ENCODE results near the gene CDH13.
A peak's percentile ranks its signal among the peaks of the same experiment; 100 is the strongest.

The CDH13 gene

DNA sequence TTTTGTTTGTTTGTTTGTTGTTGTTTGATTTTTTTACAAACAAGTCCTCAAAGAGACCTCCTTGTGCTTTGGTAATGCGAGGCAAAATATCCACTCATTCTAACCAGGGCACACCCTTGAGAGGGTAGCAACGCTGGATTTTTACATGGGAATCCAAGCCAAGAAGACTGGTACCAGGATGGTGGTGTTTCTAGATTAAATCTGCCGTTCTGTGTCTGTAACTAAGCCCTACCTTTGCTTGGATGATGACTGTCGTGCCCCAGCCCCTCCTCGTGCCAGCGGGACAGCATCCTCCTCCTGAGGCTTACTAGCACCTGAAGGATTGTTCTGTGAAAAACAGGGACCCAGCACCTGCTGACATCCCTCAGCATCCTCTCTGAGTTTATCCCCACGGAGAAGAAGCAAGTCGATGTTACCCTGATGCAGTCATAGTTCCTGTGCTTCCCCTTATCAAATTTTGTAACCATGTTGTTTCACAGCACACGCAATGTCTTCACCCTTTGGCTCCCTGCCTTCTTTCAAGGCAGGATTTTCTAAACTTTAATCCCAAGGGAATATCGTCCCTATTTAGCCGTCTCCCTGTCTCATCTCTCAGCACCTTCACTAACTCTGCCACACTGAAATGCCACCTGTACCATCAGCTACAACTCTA lies 1175.9 kb downstream of the CDH13 start:
- no peaks in the 10 kb centered on the region for H3K9me3 ChIP-seq (replicated peaks; ENCODE audit: low read length)
- H3K36me3 ChIP-seq (ENCODE audit: insufficient read depth, low read length), result no peaks in the 10 kb centered on the region
- peak overlapping the region; percentile 65 for H3K9ac ChIP-seq (ENCODE audit: low read depth, low read length)
- H3K4me2 ChIP-seq (ENCODE audit: low read length), result peak overlapping the region; percentile 71
- peaks cover 5% of the 10 kb centered on the region for H3K4me1 ChIP-seq (ENCODE audit: control insufficient read depth, insufficient read depth, low read length)
- no peaks in the 10 kb centered on the region for H3K27me3 ChIP-seq (ENCODE audit: control insufficient read depth, insufficient read depth, low read length)
- peak overlapping the region; percentile 58 for H3K4me3 ChIP-seq (ENCODE audit: low read length)

DNA sequence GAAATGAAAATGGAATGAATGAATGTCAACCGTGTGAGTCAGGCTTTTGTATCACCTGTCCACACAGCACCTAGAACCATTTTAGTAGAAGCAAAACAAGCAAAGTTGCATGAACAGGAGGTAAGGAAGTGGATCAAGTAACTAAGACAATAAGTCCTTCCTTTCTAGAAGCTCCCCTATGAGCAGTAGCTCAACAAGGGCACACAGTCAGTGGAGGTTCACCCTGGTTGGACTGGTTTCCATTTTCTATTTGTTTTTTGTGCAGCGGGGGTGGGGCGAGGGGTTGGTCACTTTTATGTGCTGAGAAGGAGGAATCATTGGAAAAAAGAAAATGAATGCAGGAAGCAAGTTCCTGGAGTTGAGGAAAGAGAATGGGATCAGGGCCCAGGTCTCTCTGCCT lies 1177.0 kb downstream of the CDH13 start:
- Histone ChIP-seq H3K4me1 (ENCODE audit: control insufficient read depth, insufficient read depth, low read length) (peaks cover 6% of the 10 kb centered on the region), H3K27me3 (ENCODE audit: control insufficient read depth, insufficient read depth, low read length) (no peaks in the 10 kb centered on the region), H3K4me3 (ENCODE audit: low read length) (no peak overlapping the region), H3K9me3 (replicated peaks; ENCODE audit: low read length) (no peaks in the 10 kb centered on the region), H3K36me3 (ENCODE audit: insufficient read depth, low read length) (no peaks in the 10 kb centered on the region), H3K4me2 (ENCODE audit: low read length) (no peak overlapping the region), H3K9ac (ENCODE audit: low read depth, low read length) (no peak overlapping the region)

DNA sequence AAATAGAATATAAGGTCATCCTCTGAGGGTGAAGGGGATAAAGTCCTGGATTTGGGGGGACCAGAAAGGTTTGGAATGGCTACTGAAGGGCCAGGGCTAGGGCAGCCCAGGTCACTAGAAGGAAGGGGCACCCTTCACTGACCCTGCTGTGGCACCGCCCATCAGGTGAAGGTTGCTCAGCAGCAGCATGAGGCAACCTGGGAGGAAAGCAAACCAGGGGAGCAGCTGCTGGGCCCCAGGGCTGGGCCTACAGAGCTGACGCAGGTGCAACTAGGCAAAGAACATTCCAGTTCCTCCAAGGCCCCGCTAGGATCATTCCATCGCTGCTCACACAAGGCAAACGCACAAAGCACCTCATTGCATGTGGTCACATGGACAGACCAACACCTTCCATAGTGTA lies 1177.6 kb downstream of the CDH13 start:
- no peak overlapping the region for H3K9ac ChIP-seq (ENCODE audit: low read depth, low read length)
- no peaks in the 10 kb centered on the region for H3K36me3 ChIP-seq (ENCODE audit: insufficient read depth, low read length)
- H3K9me3 ChIP-seq (replicated peaks; ENCODE audit: low read length), result no peaks in the 10 kb centered on the region
- no peak overlapping the region for H3K4me2 ChIP-seq (ENCODE audit: low read length)
- no peaks in the 10 kb centered on the region for H3K27me3 ChIP-seq (ENCODE audit: control insufficient read depth, insufficient read depth, low read length)
- no peak overlapping the region for H3K4me3 ChIP-seq (ENCODE audit: low read length)
- peaks cover 10% of the 10 kb centered on the region for H3K4me1 ChIP-seq (ENCODE audit: control insufficient read depth, insufficient read depth, low read length)

DNA sequence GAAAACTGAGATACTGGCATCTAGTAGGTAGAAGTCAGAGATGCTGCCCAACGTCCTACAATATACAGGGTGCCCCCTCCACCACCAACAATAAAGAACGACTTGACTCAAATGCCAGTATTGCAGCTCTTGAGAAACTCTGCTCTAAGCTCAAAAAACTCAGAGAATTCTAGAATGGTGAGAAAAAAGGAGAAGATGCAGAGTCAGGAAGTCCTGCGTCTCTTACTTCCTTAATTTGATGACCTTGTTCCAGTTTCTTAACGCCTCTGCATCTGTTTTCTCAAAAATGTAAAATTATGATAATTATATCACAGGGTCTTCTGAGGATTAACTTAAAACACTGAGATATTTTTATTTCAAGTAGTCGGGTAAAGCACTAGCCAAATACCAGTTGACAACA lies 1179.3 kb downstream of the CDH13 start:
- Histone ChIP-seq H3K9ac (ENCODE audit: low read depth, low read length) (no peak overlapping the region), H3K27me3 (ENCODE audit: control insufficient read depth, insufficient read depth, low read length) (no peaks in the 10 kb centered on the region), H3K4me2 (ENCODE audit: low read length) (no peak overlapping the region), H3K4me3 (ENCODE audit: low read length) (no peak overlapping the region), H3K4me1 (ENCODE audit: control insufficient read depth, insufficient read depth, low read length) (peaks cover 10% of the 10 kb centered on the region), H3K9me3 (replicated peaks; ENCODE audit: low read length) (no peaks in the 10 kb centered on the region), H3K36me3 (ENCODE audit: insufficient read depth, low read length) (no peaks in the 10 kb centered on the region)

DNA sequence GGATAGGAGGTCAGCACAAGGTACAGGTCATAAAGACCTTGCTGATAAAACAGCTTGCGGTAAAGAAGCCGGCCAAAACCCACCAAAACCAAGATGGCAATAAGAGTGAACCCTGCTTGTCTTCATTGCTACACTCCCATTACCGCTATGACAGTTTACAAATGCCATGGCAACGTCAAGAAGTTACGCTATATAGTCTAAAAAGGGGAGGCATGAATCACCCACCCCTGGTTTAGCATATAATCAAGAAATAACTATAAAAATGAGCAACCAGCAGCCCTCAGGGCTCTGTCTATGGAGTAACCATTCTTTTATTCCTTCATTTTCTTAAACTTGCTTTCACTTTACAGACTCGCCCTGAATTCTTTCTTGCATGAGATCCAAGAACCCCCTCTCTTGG lies 1180.0 kb downstream of the CDH13 start:
- Histone ChIP-seq H3K9me3 (replicated peaks; ENCODE audit: low read length) (no peaks in the 10 kb centered on the region), H3K4me2 (ENCODE audit: low read length) (no peak overlapping the region), H3K4me3 (ENCODE audit: low read length) (no peak overlapping the region), H3K27me3 (ENCODE audit: control insufficient read depth, insufficient read depth, low read length) (no peaks in the 10 kb centered on the region), H3K36me3 (ENCODE audit: insufficient read depth, low read length) (peaks cover 6% of the 10 kb centered on the region), H3K9ac (ENCODE audit: low read depth, low read length) (no peak overlapping the region), H3K4me1 (ENCODE audit: control insufficient read depth, insufficient read depth, low read length) (peaks cover 10% of the 10 kb centered on the region)

DNA sequence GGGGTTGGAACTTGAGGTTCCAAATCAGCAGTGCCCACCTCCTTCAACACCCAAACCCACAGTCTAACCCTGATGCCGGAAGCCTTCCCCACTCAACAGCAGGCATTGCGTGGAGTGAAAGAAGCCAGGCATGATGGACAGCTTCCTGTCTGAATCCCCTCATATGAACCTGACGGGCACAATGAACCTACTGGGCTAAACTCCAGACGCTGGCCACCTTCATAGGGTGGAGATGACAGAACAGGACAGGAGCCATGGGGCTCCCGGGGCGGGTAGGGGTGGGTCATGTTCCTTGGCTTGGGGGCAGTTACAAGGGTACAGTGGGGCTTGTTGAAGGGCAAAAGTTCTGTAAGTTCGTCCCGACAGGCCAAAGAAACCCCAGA lies 1180.5 kb downstream of the CDH13 start:
- Histone ChIP-seq H3K4me1 (ENCODE audit: control insufficient read depth, insufficient read depth, low read length) (peaks cover 10% of the 10 kb centered on the region), H3K9ac (ENCODE audit: low read depth, low read length) (no peak overlapping the region), H3K9me3 (replicated peaks; ENCODE audit: low read length) (no peaks in the 10 kb centered on the region), H3K36me3 (ENCODE audit: insufficient read depth, low read length) (peaks cover 10% of the 10 kb centered on the region), H3K4me3 (ENCODE audit: low read length) (peak overlapping the region; percentile 99), H3K27me3 (ENCODE audit: control insufficient read depth, insufficient read depth, low read length) (no peaks in the 10 kb centered on the region), H3K4me2 (ENCODE audit: low read length) (peak overlapping the region; percentile 92)

DNA sequence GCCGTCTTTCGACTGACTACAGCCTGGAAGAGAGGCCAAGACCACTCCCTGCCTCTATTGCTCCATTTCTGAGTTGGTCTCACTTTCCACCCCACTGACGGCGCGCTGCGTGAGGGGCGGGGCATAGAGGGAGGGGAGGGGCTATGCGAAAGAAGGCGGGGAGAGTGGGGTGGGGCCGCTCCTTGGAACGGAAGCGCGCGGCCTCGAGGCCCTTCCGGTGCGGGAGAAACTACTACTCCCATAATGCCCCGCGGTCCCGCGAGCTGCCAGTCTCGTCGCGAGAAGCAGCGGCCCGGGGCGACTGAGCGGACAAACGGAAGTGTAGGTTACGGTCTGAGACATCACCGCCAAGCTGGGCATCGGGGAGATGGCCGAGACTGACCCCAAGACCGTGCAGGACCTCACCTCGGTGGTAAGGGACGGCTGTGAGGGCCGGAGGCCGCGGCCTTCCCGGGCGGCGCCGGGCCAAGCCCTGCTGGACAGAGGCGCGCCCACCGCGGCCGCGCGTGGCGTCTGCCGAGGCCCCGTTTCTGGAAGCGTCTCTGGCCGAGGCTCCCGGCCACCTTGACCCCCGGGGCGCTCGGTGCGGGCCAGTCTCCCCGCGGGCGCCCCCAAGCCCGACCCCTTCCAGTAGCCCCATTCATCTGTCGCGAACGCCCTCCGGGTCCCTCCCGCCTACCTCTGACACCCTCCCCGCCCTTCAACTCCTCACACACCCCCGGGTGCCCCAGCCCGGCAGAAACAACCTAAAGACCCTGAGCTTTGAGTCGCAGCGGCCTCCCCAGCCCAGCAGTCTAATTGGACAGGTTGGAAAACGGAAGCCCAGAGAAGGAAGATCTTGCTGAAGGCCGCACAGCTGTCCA lies 1181.2 kb downstream of the CDH13 start, which contains the start of gene HSBP1:
TSS of gene HSBP1 (plus strand) at position 269 of the 863 bp plus-strand sequence. CDS start at position 368, 99 bp downstream.
- no peaks in the 10 kb centered on the region for H3K9me3 ChIP-seq (replicated peaks; ENCODE audit: low read length)
- peaks cover 5% of the 10 kb centered on the region for H3K4me1 ChIP-seq (ENCODE audit: control insufficient read depth, insufficient read depth, low read length)
- peak within 1 kb of the TSS; percentile 93 for H3K9ac ChIP-seq (ENCODE audit: low read depth, low read length)
- H3K27me3 ChIP-seq (ENCODE audit: control insufficient read depth, insufficient read depth, low read length), result no peaks in the 10 kb centered on the region
- peak within 1 kb of the TSS; percentile 92 for H3K4me2 ChIP-seq (ENCODE audit: low read length)
- peaks cover 15% of the 10 kb centered on the region for H3K36me3 ChIP-seq (ENCODE audit: insufficient read depth, low read length)
- peak within 1 kb of the TSS; percentile 99 for H3K4me3 ChIP-seq (ENCODE audit: low read length)

DNA sequence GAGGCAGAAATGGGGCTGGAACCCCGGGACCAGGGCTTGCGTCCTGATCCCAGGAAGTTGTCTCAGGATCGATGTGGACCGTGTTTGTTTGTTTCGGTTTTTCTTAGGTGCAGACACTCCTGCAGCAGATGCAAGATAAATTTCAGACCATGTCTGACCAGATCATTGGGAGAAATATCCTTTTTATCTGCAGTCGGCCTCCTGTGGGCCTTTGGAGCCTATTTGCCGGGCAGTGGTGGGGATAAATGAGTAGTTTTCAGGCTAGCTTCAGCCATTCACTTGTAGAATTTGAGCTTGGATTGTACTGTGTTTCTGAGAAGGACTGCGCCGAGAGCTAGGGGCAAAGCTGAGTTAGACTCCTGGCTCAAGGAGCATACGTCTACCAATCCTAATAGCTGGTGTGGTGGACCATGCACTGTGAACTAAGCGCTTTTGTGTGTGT lies 1181.8 kb downstream of the CDH13 start:
- Histone ChIP-seq H3K36me3 (ENCODE audit: insufficient read depth, low read length) (peaks cover 17% of the 10 kb centered on the region), H3K4me2 (ENCODE audit: low read length) (peak overlapping the region; percentile 92), H3K4me1 (ENCODE audit: control insufficient read depth, insufficient read depth, low read length) (peaks cover 12% of the 10 kb centered on the region), H3K9ac (ENCODE audit: low read depth, low read length) (peak overlapping the region; percentile 93), H3K4me3 (ENCODE audit: low read length) (peak overlapping the region; percentile 99), H3K27me3 (ENCODE audit: control insufficient read depth, insufficient read depth, low read length) (no peaks in the 10 kb centered on the region), H3K9me3 (replicated peaks; ENCODE audit: low read length) (no peaks in the 10 kb centered on the region)

DNA sequence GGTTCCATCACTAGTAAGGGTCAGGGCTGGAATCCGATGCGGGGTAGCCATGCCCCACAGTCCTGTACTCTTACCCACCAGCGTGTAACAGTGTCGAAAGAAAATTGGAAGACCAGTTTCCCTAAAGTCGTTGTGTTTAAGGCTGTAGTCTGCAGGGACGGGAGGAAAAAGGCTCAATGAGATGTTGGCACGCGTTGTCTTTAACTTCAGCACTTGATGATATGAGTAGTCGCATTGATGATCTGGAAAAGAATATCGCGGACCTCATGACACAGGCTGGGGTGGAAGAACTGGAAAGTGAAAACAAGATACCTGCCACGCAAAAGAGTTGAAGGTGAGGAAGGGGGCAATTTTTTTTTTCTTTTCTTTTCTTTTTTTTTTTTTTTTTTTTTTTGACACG lies 1182.3 kb downstream of the CDH13 start:
- Histone ChIP-seq H3K9ac (ENCODE audit: low read depth, low read length) (peak overlapping the region; percentile 93), H3K27me3 (ENCODE audit: control insufficient read depth, insufficient read depth, low read length) (no peaks in the 10 kb centered on the region), H3K4me3 (ENCODE audit: low read length) (peak overlapping the region; percentile 99), H3K9me3 (replicated peaks; ENCODE audit: low read length) (no peaks in the 10 kb centered on the region), H3K36me3 (ENCODE audit: insufficient read depth, low read length) (peaks cover 17% of the 10 kb centered on the region), H3K4me2 (ENCODE audit: low read length) (peak overlapping the region; percentile 92), H3K4me1 (ENCODE audit: control insufficient read depth, insufficient read depth, low read length) (peaks cover 17% of the 10 kb centered on the region)

DNA sequence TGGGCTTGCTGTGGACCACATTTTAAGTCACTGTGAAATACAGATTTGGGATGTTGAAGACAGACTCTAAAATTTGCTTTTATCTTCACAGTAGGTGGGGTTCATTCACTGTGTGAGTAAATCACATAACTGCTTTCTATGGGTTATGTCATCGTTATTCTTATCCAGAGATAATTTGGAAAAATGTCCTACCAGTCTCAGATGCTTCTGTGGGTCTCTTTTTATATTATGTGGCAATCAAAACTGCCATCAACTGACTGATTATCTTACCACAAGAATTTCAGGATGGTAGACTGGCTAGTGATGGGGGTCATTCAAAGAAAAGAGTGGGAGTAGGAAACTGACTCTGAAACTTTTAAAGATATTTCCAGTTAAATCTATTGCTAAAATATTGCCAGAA lies 1184.1 kb downstream of the CDH13 start:
- Histone ChIP-seq H3K4me1 (ENCODE audit: control insufficient read depth, insufficient read depth, low read length) (peaks cover 21% of the 10 kb centered on the region), H3K9ac (ENCODE audit: low read depth, low read length) (no peak overlapping the region), H3K9me3 (replicated peaks; ENCODE audit: low read length) (no peaks in the 10 kb centered on the region), H3K36me3 (ENCODE audit: insufficient read depth, low read length) (peaks cover 17% of the 10 kb centered on the region), H3K27me3 (ENCODE audit: control insufficient read depth, insufficient read depth, low read length) (no peaks in the 10 kb centered on the region), H3K4me3 (ENCODE audit: low read length) (no peak overlapping the region), H3K4me2 (ENCODE audit: low read length) (no peak overlapping the region)

DNA sequence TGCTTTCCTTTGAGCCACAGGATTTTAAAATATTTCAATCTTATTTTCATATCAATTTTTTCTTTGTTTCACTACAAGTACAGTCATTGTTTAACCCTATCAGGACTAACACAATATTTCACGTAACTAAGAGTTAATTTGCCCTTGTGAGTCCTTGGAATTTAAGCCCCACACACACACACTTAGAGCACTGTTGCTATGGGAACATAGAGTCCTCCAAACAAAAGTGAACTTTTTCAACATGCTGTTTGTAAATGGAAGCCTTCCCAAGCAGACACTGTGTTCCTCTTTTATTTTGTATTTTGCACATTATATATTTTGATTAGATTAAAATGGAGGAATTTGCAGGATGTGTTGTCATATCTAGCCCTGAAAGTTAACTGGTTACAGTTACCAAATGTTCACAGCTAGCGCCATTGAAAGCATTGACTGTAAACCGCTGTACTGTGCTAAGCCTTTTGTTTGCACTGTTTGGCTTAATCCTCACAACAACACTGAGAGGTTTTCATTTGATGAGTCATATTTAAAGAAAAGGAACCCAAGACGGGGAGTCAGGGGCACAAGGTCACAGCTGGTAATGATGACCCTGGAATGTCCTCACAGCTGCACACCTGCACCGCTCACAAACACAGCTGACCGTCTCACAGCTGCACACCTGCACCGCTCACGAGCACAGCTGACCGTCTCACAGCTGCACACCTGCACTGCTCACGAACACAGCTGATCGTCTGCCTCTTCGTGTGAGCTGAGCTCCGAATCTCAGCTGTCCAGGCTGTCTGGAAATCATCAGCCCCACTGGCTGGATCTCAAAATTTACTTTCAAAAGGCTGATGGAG lies 1187.3 kb downstream of the CDH13 start:
- Histone ChIP-seq H3K27me3 (ENCODE audit: control insufficient read depth, insufficient read depth, low read length) (peaks cover 8% of the 10 kb centered on the region), H3K4me3 (ENCODE audit: low read length) (no peak overlapping the region), H3K36me3 (ENCODE audit: insufficient read depth, low read length) (peaks cover 17% of the 10 kb centered on the region), H3K4me1 (ENCODE audit: control insufficient read depth, insufficient read depth, low read length) (peaks cover 18% of the 10 kb centered on the region), H3K9me3 (replicated peaks; ENCODE audit: low read length) (no peaks in the 10 kb centered on the region), H3K4me2 (ENCODE audit: low read length) (peak overlapping the region; percentile 11), H3K9ac (ENCODE audit: low read depth, low read length) (no peak overlapping the region)

All from skeletal muscle satellite cell (primary cell).